PC-9 (cell line): ENCODE measurements around the gene IFNLR1.

Source experiments
- CTCF ChIP-seq: fragments of 200-600 bp; sonication (generic); conservative IDR thresholded peaks from 2 replicates; pipeline ENCODE4 v1.6.1; 2017; ENCODE audit warnings: mixed run types, antibody characterized with exemption, mild to moderate bottlenecking, moderate library complexity
- EZH2 ChIP-seq: fragments of 200-600 bp; sonication (generic); IDR thresholded peaks from 2 replicates; pipeline ENCODE4 v1.8.0; 2017; ENCODE audit warnings: antibody characterized with exemption, low read depth

GRCh38 chr1:24127801-24128363, 59.2 kb downstream of the IFNLR1 start:
- no peak for TF ChIP-seq CTCF
- no peak for TF ChIP-seq EZH2
